ENCODE results near the gene TRIM52. TPM values are rescaled to one million over a fixed set of nuclear protein-coding genes. Genes with fewer than 3 reads are reported as not detected.

Gene TRIM52
- total and polyA plus RNA-seq, 10 of the 15 experiments (the other 5 are each of a cell fraction or from before 2014, with no cell fraction given): 1.4 to 24.3 (median 8.1) TPM

DNA sequence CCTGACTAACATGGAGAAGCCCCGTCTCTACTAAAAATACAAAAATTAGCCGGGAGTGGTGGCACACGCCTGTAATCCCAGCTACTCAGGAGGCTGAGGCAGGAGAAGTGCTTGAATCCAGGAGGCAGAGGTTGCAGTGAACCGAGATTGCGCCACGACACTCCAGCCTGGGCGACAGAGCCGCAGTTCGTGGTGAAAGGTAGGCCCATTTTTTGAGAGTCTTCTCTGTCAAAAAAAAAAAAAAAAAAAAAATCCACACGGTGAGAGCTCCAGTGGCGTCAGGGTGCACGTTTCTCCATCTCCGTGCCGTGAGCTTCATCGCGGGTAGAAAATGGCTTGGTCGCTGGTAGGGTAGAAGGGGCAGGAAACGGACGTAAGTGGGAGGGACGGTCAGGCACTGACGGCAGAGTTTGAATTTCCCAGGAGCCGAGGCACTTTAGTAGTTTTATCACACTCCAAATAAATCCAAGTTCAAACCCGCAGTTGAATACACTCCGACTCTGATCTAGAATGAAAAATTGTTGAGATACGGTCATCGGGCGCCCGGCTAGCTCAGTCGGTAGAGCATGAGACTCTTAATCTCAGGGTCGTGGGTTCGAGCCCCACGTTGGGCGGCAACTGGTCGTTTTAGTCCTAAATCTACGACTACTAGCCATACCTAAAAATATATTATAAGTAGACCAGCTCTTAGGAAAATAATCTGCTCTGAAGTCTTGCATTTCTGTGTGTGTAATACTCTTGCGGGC is 53.6 kb downstream of the TRIM52 start (continued):
- no peak for TF ChIP-seq ATF3 (IDR thresholded peaks at IDR 0.05; ENCODE audit: borderline replicate concordance, extremely low read depth, low read depth, low read length)
- TF ChIP-seq BACH1 (IDR thresholded peaks at IDR 0.05; ENCODE audit: borderline replicate concordance): no peak
- no peak for TF ChIP-seq MTA2 (IDR thresholded peaks at IDR 0.05; ENCODE audit: low read depth)
- no peak for TF ChIP-seq HDAC6 (IDR thresholded peaks at IDR 0.05; ENCODE audit: unreplicated experiment)
- TF ChIP-seq YBX1 (IDR thresholded peaks at IDR 0.05): no peak
- TF ChIP-seq RB1 (IDR thresholded peaks at IDR 0.05; ENCODE audit: borderline replicate concordance): no peak
- peak; percentile 42; the same call in 1 of the 2 replicates for TF ChIP-seq ATF2 (IDR thresholded peaks at IDR 0.05; ENCODE audit: low read length)
- TF ChIP-seq, protein P1, sequence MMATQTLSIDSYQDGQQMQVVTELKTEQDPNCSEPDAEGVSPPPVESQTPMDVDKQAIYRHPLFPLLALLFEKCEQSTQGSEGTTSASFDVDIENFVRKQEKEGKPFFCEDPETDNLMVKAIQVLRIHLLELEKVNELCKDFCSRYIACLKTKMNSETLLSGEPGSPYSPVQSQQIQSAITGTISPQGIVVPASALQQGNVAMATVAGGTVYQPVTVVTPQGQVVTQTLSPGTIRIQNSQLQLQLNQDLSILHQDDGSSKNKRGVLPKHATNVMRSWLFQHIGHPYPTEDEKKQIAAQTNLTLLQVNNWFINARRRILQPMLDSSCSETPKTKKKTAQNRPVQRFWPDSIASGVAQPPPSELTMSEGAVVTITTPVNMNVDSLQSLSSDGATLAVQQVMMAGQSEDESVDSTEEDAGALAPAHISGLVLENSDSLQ (IDR thresholded peaks at IDR 0.05): no peak
- no peak for TF ChIP-seq EP300 (IDR thresholded peaks at IDR 0.05; ENCODE audit: borderline replicate concordance in 1 of 2, control insufficient read depth in 1 of 2, low read depth in 2 of 2, low read length in 2 of 2)
- no peak for TF ChIP-seq POU2F2 (IDR thresholded peaks at IDR 0.05; ENCODE audit: borderline replicate concordance, low read depth, low read length)
- no peak for TF ChIP-seq FOXK2 (IDR thresholded peaks at IDR 0.05)
- TF ChIP-seq NFIC (IDR thresholded peaks at IDR 0.05; ENCODE audit: low read depth, low read length): no peak
- TF ChIP-seq NBN (IDR thresholded peaks at IDR 0.05): no peak; the same call in 1 of the 2 replicates
- TF ChIP-seq REST (IDR thresholded peaks at IDR 0.05; ENCODE audit: low read depth, low read length): no peak
- TF ChIP-seq, protein P2, sequence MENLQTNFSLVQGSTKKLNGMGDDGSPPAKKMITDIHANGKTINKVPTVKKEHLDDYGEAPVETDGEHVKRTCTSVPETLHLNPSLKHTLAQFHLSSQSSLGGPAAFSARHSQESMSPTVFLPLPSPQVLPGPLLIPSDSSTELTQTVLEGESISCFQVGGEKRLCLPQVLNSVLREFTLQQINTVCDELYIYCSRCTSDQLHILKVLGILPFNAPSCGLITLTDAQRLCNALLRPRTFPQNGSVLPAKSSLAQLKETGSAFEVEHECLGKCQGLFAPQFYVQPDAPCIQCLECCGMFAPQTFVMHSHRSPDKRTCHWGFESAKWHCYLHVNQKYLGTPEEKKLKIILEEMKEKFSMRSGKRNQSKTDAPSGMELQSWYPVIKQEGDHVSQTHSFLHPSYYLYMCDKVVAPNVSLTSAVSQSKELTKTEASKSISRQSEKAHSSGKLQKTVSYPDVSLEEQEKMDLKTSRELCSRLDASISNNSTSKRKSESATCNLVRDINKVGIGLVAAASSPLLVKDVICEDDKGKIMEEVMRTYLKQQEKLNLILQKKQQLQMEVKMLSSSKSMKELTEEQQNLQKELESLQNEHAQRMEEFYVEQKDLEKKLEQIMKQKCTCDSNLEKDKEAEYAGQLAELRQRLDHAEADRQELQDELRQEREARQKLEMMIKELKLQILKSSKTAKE (IDR thresholded peaks at IDR 0.05; ENCODE audit: low read depth, poor library complexity, severe bottlenecking): peak; percentile 86
- TF ChIP-seq, protein P3, sequence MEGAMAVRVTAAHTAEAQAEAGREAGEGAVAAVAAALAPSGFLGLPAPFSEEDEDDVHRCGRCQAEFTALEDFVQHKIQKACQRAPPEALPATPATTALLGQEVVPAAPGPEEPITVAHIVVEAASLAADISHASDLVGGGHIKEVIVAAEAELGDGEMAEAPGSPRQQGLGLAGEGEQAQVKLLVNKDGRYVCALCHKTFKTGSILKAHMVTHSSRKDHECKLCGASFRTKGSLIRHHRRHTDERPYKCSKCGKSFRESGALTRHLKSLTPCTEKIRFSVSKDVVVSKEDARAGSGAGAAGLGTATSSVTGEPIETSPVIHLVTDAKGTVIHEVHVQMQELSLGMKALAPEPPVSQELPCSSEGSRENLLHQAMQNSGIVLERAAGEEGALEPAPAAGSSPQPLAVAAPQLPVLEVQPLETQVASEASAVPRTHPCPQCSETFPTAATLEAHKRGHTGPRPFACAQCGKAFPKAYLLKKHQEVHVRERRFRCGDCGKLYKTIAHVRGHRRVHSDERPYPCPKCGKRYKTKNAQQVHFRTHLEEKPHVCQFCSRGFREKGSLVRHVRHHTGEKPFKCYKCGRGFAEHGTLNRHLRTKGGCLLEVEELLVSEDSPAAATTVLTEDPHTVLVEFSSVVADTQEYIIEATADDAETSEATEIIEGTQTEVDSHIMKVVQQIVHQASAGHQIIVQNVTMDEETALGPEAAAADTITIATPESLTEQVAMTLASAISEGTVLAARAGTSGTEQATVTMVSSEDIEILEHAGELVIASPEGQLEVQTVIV (IDR thresholded peaks at IDR 0.05; ENCODE audit: borderline replicate concordance, partially characterized antibody): no peak
- TF ChIP-seq ZBED1 (IDR thresholded peaks at IDR 0.05; ENCODE audit: borderline replicate concordance): peak; percentile 57
- peak; percentile 94 for TF ChIP-seq TARDBP (IDR thresholded peaks at IDR 0.05; ENCODE audit: borderline replicate concordance)

Measured in GM12878 (cell line).